Activated T-cell treated with anti-CD3 and anti-CD28 coated beads, Interleukin-2, amount 50 U/mL, for 48 hours (primary cell): Measurements from ENCODE around the gene MIR17HG.

Experiments used
- DNase-seq, 2 experiments: peaks; one replicate each; pipeline ENCODE4 v3.0.0-alpha.2; 2020

MIR17HG gene

GRCh38 chr13:91369441-91369831, 21.9 kb downstream of the MIR17HG start:
- peak in 1 of 2 experiments; percentile 46 for DNase-seq

DNA sequence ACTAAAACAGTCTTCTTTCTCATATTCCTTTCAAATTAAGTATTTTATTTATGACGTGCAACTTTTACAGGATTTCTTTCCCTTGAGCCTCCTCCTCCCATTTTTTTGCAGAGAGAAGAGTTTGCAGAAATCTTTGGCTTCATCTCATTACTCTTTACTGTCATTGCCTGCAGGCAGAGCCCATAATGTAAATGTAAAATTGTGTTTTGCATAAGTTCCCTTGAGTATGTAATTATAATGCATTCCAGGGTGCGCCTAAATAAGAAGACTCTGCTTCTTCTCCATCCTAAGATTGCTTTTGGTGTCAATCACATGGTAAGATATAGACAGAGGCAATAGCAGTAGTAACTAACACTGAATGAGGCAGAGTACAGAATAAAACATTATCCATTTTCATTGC, 23.0 kb downstream of the MIR17HG start:
- DNase-seq, result no peak

GRCh38 chr13:91372911-91373310, 25.4 kb downstream of the MIR17HG start:
- DNase-seq, result no peak

DNA sequence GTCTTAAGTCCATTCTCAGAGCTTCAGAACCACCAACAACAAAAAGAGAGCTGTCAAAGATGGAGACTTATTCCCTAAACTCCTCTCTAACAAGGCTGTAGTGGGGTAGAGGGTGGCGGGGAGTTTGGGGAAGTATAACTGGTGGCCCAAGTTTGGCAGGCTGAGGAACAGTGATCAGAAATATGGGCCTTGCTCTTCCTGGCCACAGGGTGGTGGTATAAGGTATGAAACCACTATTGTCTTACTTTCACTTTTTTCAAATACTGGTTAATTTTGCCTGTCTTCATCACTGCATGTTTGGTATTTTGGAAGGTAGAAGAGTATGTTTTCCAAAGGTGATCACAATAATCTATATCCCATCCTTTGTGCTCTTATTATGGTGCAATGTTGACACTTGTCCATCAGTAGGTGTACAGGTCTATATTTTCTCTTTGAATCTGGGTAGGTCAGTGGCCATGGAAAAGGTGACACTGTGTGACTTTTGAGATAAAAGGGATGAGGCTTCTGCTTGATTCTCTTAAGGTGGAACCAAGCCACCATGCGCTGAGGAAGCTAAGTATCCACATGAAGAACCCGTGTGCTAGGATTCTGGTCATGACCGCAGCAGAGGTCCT, 27.7 kb downstream of the MIR17HG start:
- DNase-seq, result no peak

DNA sequence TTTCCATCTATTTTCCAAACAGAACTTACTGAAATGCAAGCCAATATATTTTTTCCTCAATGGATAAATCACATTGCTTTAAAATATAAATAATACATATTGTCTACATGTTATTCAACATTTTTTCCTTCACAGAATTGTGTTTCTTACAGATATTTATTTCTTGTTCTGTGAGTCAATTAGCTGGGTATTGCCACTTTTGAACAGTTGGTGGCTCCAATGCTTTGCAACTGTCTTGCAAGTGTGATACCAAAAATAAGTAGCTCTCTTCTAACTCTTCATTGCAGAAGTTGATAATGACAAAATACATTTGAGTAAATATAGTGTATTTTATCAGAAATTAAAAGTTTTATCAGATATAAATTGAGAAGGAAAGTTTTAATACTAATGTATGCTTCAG, 33.9 kb downstream of the MIR17HG start:
- no peak for DNase-seq

- no peak for DNase-seq
Measured at GRCh38 chr13:91383836-91384235, 36.3 kb downstream of the MIR17HG start.

- DNase-seq, result no peak
Measured at GRCh38 chr13:91384896-91385295, 37.4 kb downstream of the MIR17HG start.

DNA sequence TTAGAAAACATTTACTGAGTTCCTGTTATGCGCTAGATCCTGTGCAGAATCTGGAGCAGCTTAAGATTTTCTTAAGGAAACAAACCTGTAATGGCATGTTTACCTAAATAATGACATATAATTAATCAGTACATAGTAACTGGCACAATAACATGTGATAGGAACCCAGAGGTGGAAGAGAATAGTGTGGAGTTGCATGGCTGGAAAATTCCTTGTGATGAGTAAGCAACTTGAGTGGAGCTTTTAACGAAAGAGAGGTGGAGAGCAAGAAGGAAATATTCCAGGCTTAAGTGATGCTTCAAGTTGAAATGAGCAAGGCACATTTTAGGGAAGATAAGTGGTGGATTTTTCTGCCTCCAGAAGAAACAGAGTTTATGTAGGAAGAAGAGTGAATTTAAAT, 41.7 kb downstream of the MIR17HG start:
- no peak for DNase-seq

- no peak for DNase-seq
Measured at GRCh38 chr13:91397595-91397994, 50.1 kb downstream of the MIR17HG start.

- DNase-seq, result peak; percentile 87 to 93
Measured at GRCh38 chr13:91398413-91399188, 51.1 kb downstream of the MIR17HG start, which contains the start of gene GPC5. Gene GPC5, plus strand, starts transcription at chr13:91398621.

DNA sequence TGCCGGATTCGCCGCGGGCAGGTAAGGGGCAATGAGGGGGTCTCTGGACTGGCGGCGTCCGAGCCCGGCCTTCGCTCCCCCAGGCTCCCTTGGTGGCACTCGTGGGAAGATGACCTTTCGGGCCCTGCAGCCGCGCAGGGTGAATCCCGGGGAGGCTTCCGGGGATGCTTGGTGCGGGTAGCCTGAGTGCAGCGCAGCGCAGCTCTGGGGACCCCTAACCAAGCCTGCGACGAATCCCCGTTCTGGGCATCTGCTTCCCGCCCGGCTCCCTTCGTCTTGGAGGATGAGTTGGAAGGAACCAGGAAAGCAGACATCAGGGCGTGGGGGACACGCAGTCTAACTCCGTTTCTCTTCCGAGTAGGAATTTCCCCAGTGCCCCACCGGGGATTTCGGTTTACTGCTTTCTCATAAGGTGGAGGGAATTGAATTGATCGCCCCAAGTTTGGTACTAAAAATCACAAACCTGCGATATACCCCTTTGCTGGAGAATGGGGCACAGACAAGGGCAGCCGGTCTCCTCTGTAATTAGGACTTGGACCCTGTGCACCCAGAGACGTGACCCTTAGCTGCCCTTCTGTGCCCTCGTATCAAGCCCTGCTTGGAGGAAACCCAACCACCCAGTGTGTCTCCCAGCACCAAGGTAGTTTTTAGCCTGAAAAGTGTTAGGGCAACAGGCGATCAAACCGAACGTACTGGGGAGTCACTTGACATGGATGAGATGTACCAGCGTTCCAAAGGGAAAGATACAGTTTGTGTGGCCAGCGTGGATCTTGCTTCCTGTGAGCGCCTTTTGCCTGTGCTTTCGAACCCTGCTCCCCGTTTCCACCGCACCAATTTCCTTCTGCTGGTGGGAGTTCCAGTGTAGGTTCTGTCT, 51.9 kb downstream of the MIR17HG start:
- DNase-seq, result peak; percentile 19 to 23

DNA sequence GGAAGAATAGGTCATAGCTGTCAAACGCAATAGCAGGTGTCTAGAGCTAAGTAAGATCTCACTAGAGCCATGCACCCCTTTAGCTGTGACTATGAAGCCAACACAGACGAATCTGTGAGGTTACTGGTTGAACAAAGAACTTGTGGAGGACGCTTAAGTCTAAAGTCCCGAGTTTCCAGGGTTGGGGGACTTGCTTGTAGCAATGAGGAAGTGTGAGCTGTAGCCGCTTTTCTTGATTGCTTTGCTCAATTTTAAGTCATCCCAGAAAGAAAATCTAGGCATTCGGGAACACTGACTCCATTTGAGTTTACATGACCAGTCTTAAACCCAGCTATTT, 52.5 kb downstream of the MIR17HG start:
- DNase-seq, result no peak

- no peak for DNase-seq
Measured at GRCh38 chr13:91400671-91401070, 53.2 kb downstream of the MIR17HG start.

- no peak for DNase-seq
Measured at GRCh38 chr13:91401920-91402319, 54.4 kb downstream of the MIR17HG start.
